Stimulated activated CD8-positive, alpha-beta memory T cell treated with anti-CD3 and anti-CD28 coated beads, Interleukin-12 subunit alpha, Interleukin-12 subunit beta, amount 100 ng/mL, for 4 hours (primary cell): ENCODE measurements around the gene TSEN54.

Experiments
- DNase-seq: peaks from one replicate; pipeline ENCODE4 v3.0.0-alpha.2; 2020; ENCODE audit warnings: low read depth

The TSEN54 gene

GRCh38 chr17:75488693-75489510 lies 27.4 kb upstream of the TSEN54 start:
- DNase-seq, result no peak

DNA sequence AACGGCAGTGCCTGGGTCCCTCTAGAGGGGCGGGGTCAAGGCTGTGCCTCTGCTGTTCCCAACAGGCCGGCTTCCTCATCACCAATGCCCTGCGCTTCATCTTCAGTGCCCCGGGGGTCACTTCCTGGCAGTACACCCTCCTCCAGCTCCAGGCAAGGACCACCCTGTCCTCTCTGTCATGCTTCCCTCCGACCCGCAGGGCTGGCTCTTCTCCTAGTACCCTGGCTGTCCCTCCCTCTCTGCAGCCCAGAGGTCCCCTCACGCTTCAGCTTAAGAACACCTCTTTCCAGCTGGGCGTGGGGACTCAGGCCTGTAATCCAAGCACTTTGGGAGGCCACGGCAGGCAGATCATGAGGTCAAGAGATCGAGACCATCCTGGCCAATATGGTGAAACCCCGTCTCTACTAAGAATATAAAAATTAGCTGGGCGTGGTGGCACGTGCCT lies 26.8 kb upstream of the TSEN54 start:
- no peak for DNase-seq

DNA sequence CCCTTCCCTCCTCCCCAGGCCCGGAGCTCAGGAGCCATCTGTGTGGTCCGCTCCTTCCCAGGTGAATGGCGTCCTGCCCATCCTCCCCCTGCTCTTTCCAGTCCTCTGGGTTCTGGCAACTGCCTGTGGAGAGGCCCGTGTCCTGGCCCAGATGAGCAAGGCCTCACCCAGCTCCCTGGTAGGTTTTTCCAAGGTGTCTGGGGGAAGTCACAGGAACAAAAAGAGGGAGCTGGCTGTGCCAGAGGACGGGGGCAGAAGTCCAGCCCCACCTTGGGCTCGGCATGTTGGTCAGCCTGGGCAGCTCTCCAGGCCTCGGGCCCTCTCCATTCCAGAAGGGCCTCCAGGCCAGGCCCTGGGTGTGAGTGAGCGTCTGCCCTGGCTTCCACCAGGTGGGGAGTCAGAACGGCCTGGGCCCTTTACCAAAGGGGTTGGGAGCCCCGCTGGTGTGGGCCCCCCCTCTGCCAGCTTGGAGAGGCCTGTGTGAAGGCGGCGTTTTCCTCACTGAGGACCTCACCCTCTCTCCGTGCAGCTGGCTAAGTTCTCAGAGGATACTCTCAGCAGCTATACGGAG lies 26.1 kb upstream of the TSEN54 start:
- DNase-seq, result no peak

- DNase-seq, result no peak
These were observed 25.2 kb upstream of the TSEN54 start for GRCh38 chr17:75490953-75491649.

DNA sequence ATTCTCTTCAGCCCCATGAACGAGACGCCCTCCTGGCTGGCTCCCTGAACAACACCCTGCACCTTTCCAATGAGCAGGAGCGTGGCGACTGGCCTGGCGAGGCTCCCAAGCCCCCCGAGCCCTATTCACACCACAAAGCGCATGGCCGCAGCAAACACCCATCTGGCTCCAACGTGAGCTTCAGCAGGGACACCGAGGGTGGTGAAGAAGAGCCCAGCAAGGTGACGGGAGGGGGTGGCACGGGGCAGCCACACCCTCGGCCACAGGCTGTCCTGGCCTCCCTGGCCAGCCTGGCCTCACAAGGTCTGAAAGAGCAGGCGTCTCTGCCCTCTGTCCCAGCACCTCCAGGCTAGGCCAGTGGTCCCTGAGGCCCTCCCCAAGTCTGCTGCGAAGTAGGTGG lies 24.6 kb upstream of the TSEN54 start:
- no peak for DNase-seq

- DNase-seq, result no peak
These were observed 23.7 kb upstream of the TSEN54 start for GRCh38 chr17:75492555-75493168.

DNA sequence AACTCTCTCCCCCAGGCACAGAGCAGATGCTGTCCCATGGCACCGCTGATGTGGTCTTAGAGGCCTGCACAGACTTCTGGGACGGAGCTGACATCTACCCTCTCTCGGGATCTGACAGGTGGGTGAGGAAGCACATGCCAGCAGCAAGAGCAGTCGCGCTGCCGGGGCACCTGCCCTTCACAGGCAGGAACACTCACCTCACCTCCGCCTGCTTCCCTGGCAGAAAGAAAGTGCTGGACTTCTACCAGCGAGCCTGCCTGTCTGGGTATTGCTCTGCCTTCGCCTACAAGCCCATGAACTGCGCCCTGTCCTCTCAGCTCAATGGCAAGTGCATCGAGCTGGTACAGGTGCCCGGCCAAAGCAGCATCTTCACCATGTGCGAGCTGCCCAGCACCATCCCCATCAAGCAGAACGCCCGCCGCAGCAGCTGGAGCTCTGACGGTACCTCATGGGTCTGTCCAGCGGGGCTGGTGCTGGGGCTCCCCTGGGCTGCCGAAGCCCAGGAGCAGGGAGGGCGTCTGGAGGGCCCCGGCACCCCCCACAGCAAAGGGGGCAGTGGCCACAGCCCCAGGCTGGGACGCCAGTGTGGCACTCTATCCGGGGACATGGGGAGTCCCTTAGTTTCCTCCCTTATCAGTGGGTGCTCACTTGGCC lies 22.7 kb upstream of the TSEN54 start:
- DNase-seq, result no peak

GRCh38 chr17:75494326-75494877 lies 21.9 kb upstream of the TSEN54 start:
- no peak for DNase-seq

- DNase-seq, result no peak
These were observed 20.3 kb upstream of the TSEN54 start for GRCh38 chr17:75496005-75496404.

GRCh38 chr17:75498039-75498725 lies 18.1 kb upstream of the TSEN54 start:
- DNase-seq, result no peak

DNA sequence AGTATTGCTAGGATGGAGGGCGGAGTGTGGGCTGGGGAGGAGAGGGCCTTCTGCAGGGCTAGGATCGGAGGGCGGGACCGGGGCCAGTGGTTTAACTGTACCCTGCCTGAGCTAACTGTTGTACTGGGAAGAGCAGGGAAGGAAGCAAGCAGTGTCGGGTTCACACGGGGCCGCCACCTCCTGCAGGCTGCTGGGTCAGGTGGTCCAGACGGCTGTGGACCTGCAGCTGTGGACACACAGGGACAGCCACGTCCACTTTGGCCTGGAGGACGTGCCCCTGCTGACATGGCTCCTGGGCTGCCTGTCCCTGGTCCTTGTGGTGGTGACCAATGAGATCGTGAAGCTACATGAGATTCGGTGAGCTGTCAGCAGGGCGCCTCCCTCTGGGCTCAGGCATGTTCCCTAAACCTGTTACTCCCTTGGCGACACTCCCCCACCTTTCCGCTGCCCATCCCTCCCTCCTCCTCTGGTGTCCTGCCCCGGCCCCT lies 17.6 kb upstream of the TSEN54 start:
- DNase-seq, result no peak

- no peak for DNase-seq
These were observed 16.9 kb upstream of the TSEN54 start for GRCh38 chr17:75499313-75500022.

GRCh38 chr17:75500419-75501216 lies 15.7 kb upstream of the TSEN54 start:
- no peak for DNase-seq

- no peak for DNase-seq
These were observed 14.8 kb upstream of the TSEN54 start for GRCh38 chr17:75501378-75502071.

DNA sequence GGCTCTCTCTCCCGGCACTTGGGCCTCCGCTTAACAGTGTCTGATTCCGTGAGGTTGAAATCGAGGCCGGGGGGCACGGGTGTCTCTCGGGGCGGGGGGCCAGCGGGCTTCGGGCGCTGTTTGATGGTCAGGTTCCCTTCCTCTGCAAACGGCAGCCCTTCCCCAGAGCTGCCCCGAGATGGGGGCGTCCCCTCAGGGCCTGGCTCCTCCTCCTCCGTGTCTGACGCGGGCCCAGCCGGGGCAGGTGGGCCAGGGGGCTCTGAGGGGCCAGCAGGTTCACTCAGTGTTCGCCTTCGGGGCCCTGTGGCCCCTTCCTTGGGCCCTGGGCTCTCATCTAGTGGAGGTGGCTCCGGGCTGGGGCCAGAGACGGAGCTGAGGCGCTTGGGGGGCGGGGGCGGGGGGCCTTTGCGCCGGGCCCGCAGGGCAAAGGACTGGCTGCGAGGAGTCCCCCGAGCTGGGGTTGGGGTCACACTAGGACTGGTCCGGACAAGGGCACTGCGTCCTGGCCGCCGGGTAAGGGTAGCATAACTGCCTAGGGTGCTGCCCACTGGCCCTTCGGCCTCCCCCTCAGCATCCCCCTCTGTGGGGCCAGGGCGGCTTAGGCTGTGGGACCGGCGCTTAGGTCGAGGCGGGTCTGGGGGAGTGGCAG lies 14.1 kb upstream of the TSEN54 start:
- DNase-seq, result no peak

- no peak for DNase-seq
These were observed 13.5 kb upstream of the TSEN54 start for GRCh38 chr17:75502721-75503329.

DNA sequence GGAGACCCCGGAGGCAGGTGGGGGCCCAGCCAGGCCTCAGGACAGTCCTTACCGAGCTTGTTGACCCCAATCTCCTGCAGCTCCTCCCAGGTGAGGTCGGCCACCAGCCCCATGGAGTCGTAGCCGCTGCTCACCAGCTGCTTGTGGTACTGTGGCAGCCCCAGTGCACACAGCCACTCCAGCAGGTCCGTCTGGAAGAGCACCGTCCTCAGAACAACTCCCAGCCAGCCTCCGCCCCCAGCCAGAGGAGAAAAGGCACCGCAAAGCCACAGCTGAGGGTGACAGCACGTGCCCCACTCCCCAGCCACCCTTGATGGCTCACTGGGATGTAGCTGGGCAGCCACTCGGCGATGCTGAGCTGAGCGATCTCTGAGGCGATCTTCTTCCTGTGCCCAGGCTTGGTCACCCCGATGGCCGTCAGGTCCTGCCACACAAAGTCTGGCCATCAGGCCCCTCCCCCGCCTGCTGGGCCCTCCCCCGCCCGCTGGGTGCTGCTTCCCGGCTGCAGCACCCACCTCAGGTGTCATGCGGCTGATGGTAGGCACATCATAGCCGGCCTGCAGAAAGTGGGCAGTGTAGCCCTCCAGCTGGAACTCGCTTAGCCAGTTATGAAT lies 12.9 kb upstream of the TSEN54 start:
- DNase-seq, result no peak

DNA sequence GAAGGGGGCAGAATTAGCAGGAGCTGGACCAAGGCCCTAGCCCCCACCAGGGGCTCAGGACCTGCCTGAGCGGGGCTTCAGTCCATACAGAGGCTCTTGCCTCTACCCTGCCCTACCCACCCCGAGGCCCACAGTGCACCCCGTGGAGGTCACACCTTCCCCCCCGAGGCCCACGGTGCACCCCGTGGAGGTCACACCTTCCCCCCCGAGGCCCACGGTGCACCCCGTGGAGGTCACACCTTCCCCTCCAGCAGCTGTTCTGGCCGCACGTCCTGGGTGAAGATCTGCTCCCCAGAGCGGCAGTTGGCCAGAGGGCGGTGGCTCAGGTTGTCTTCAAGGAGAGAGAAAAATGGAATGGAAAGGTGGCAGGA lies 12.4 kb upstream of the TSEN54 start:
- no peak for DNase-seq
